ENCODE data around the gene ANKMY1.

DNA sequence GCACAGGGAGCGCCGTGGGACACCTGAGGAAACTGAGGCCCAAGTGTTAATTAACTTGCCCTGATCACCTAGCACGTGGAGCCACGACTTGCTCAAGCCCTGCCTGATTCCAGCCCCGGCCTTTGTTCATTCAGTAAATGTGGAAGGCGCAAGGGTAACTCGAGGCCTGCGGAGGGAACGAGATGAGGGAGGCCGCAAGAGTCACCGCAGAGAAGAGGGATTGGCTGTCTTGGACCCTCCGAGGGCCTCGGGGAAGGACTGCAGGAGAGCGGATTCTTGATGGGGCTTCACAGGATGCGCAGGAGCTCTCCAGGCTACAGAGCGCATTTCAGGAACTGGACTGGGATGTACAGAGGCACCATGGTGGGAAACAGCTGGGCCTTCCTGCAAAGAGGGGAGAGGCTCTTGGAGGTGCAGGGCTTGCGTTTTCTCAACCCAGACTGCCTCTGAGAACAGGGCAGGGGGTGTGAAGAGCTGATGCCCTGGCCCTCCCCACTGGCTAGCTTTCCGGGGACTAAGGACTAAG lies 511 bp upstream of the ANKMY1 start:
- TF ChIP-seq, protein P1, sequence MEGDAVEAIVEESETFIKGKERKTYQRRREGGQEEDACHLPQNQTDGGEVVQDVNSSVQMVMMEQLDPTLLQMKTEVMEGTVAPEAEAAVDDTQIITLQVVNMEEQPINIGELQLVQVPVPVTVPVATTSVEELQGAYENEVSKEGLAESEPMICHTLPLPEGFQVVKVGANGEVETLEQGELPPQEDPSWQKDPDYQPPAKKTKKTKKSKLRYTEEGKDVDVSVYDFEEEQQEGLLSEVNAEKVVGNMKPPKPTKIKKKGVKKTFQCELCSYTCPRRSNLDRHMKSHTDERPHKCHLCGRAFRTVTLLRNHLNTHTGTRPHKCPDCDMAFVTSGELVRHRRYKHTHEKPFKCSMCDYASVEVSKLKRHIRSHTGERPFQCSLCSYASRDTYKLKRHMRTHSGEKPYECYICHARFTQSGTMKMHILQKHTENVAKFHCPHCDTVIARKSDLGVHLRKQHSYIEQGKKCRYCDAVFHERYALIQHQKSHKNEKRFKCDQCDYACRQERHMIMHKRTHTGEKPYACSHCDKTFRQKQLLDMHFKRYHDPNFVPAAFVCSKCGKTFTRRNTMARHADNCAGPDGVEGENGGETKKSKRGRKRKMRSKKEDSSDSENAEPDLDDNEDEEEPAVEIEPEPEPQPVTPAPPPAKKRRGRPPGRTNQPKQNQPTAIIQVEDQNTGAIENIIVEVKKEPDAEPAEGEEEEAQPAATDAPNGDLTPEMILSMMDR (IDR thresholded peaks at IDR 0.05): no peak
- TF ChIP-seq POLR2A (IDR thresholded peaks at IDR 0.05) (no peak), POLR2AphosphoS5 (IDR thresholded peaks at IDR 0.05) (no peak), EP300 (IDR thresholded peaks at IDR 0.05) (no peak)

Data from stomach (tissue), 4 donors.